Mesendoderm (in vitro differentiated cells): ENCODE data around the gene MAEA.

ENCODE experiments used
- DNase-seq: peaks from one replicate; pipeline ENCODE4 v3.0.0; 2013
- H2AK5ac ChIP-seq: 2 replicates; pipeline ENCODE4 v1.6.1; 2013; ENCODE audit warnings: low read length, inconsistent platforms
- H2BK120ac ChIP-seq: 2 replicates; pipeline ENCODE4 v1.6.1; 2013; ENCODE audit warnings: low read depth, mild to moderate bottlenecking, low read length, moderate library complexity, mixed read lengths
- H2BK15ac ChIP-seq: replicated peaks from 2 replicates; pipeline ENCODE4 v1.6.1; 2013; ENCODE audit warnings: low read depth, mild to moderate bottlenecking, moderate library complexity
- H2BK5ac ChIP-seq: 2 replicates; pipeline ENCODE4 v1.6.1; 2013; ENCODE audit warnings: low read length, inconsistent platforms
- H3K18ac ChIP-seq: 2 replicates; pipeline ENCODE4 v1.6.1; 2013; ENCODE audit warnings: mild to moderate bottlenecking, low read length, mixed read lengths
- H3K23ac ChIP-seq: one replicate; pipeline ENCODE4 v1.6.1; 2013; ENCODE audit warnings: low read length
- H3K27ac ChIP-seq: 2 replicates; pipeline ENCODE4 v1.5.1; 2013; ENCODE audit warnings: low read depth, mild to moderate bottlenecking, inconsistent platforms, low read length, moderate library complexity
- H3K27me3 ChIP-seq: 2 replicates; pipeline ENCODE4 v1.6.1; 2013; ENCODE audit warnings: low read length, control low read depth, mild to moderate bottlenecking, inconsistent platforms; ENCODE audit not compliant: insufficient read depth, poor library complexity
- H3K36me3 ChIP-seq: 2 replicates; pipeline ENCODE4 v1.6.1; 2013; ENCODE audit warnings: low read length, inconsistent platforms; ENCODE audit not compliant: control insufficient read depth, insufficient read depth
- H3K4ac ChIP-seq: one replicate; pipeline ENCODE4 v1.6.1; 2013; ENCODE audit warnings: low read depth, mild to moderate bottlenecking, low read length, moderate library complexity
- H3K4me1 ChIP-seq: 2 replicates; pipeline ENCODE4 v1.6.1; 2013; ENCODE audit warnings: low read depth, low read length, inconsistent platforms; ENCODE audit not compliant: control insufficient read depth
- H3K4me2 ChIP-seq: 2 replicates; pipeline ENCODE4 v1.6.1; 2013; ENCODE audit warnings: low read length
- H3K4me3 ChIP-seq: 2 replicates; pipeline ENCODE4 v1.5.1; 2013; ENCODE audit warnings: mild to moderate bottlenecking, low read length
- H3K56ac ChIP-seq: one replicate; pipeline ENCODE4 v1.6.1; 2013; ENCODE audit warnings: low read length
- H3K79me1 ChIP-seq: 2 replicates; pipeline ENCODE4 v1.6.1; 2013; ENCODE audit warnings: low read length, inconsistent platforms
- H3K79me2 ChIP-seq: 2 replicates; pipeline ENCODE4 v1.6.1; 2013; ENCODE audit warnings: mild to moderate bottlenecking, low read length; ENCODE audit not compliant: control insufficient read depth, insufficient read depth
- H3K9ac ChIP-seq: 2 replicates; pipeline ENCODE4 v1.6.1; 2013; ENCODE audit warnings: low read length, inconsistent platforms
- H4K5ac ChIP-seq: one replicate; pipeline ENCODE4 v1.6.1; 2013; ENCODE audit warnings: low read length
- H4K8ac ChIP-seq: one replicate; pipeline ENCODE4 v1.6.1; 2013; ENCODE audit warnings: low read depth, mild to moderate bottlenecking, control low read depth, low read length, moderate library complexity
- WGBS: extraction: QIAGEN DNeasy Blood & Tissue Kit; methylation state at CpG from one replicate; pipeline ENCODE4 v1.1.7; 2013; ENCODE audit warnings: low lambda C conversion rate, missing lambda C conversion rate; ENCODE audit not compliant: insufficient coverage; ENCODE audit errors: extremely low coverage; 5-methylcytosine and 5-hydroxymethylcytosine counted together

Gene MAEA

DNA sequence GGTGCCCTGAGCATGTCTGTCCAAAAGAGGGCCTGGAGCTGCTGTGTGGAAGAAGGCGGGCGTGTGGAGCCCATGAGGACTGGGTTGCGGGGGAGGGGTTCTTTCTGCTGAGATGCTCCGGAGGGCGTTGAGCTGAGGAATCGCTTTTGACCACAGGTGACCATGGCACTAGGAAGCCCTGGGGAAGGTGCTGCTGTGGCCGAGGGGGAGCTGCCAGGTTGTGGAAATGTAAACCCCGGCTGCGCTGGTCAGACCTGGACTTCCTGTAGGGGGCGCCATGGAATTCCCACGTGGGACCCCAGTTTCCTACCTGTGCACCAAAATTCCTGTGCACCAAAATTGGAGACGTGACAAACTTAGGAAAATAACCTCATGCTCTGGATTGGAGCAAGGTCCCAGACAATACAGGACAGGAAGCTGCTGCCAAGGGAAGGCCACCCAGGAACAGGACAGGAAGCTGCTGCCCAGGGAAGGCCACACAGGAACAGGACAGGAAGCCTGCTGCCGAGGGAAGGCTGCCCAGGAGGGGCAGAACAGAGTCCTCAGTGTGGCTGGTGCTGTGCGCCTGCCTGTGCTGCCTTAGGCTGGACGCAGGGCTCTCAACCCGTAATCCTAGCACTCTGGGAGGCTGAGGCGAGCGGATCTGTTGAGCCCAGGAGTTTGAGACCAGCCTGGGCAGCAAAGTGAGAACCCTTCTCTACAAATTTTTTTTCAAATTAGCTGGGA lies 29.0 kb downstream of the MAEA start:
- H3K23ac ChIP-seq: no peak overlapping the region
- no peaks in the 10 kb centered on the region for H3K27me3 ChIP-seq
- H3K36me3 ChIP-seq: peaks cover 4% of the 10 kb centered on the region
- H3K4me2 ChIP-seq: no peak overlapping the region
- no CpG with 5 or more reads among the region's 18 CpGs for WGBS
- H3K4me1 ChIP-seq: no peaks in the 10 kb centered on the region
- no peak overlapping the region for H3K4me3 ChIP-seq
- no peak overlapping the region for H4K8ac ChIP-seq
- H4K5ac ChIP-seq: no peak overlapping the region
- H2BK120ac ChIP-seq: no peak overlapping the region
- no peak overlapping the region for H3K18ac ChIP-seq
- peaks cover 6% of the 10 kb centered on the region for H3K79me1 ChIP-seq
- no peak overlapping the region for H3K27ac ChIP-seq
- no peak for DNase-seq
- H3K79me2 ChIP-seq: no peaks in the 10 kb centered on the region
- no peak overlapping the region for H3K56ac ChIP-seq
- no peak overlapping the region for H3K4ac ChIP-seq
- no peak overlapping the region for H2BK15ac ChIP-seq
- H3K9ac ChIP-seq: no peak overlapping the region
- H2AK5ac ChIP-seq: no peak overlapping the region
- no peak overlapping the region for H2BK5ac ChIP-seq

DNA sequence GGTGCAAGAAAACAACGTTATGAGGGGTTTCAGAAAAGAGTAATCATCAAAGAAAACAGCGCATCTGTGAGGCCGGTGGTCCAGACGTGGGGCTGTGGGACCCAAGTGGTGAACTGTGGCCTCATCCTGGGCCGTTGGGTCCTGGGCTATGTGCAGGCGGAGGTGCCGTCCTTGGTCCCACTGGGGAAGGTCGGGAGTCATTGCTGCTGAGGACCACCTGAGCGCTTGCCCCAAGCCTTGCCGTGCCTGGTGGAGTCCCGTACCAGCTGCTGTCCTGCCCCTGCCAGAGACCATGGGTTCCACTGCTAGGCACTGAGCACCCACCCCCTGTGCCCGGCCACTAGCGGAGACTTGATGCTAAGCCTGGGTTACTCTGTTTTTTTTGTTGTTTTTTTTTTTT lies 31.8 kb downstream of the MAEA start:
- Histone ChIP-seq H3K56ac (no peak overlapping the region), H3K36me3 (peaks cover 4% of the 10 kb centered on the region), H3K4me2 (no peak overlapping the region), H2BK5ac (no peak overlapping the region), H3K18ac (no peak overlapping the region), H3K9ac (no peak overlapping the region), H3K4ac (no peak overlapping the region), H3K23ac (no peak overlapping the region), H2BK15ac (no peak overlapping the region), H3K79me1 (peaks cover 6% of the 10 kb centered on the region), H3K79me2 (no peaks in the 10 kb centered on the region), H2AK5ac (no peak overlapping the region), H4K8ac (no peak overlapping the region), H3K27ac (no peak overlapping the region), H4K5ac (no peak overlapping the region), H3K4me1 (no peaks in the 10 kb centered on the region), H3K27me3 (no peaks in the 10 kb centered on the region), H3K4me3 (no peak overlapping the region), H2BK120ac (no peak overlapping the region)
- WGBS: no CpG with 5 or more reads among the region's 13 CpGs
- DNase-seq: no peak

DNA sequence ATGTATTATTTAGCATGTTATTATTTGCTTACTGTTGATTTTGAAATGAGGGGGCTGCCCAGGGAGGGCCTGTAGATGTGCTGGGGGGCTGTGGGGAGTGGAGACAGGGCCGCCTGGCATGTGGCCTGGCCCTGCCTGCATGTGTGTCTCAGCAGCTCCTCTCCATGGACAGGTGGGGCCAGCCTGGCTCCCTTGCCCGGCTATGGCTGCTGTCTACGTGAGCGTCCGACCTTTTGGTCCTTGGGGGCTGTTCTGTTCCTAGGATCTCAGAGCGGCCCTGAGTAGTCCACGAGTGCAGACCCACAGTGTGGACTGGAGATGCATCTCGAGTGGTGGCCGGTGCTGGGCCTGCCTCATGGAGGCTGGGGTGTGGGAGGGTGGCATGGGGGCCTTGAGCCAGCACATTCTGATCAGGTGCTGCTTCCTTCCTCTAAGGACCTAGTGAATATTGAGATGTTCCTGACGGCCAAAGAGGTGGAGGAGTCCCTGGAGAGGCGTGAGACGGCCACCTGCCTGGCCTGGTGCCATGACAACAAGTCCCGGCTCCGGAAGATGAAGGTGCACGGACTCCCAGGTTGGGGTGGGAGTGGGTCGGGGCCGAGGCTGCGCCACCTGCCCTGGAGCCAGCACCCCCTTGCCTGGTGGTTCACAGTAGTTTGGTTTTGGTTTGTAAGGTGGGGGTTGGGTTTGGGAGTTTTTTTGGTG lies 32.4 kb downstream of the MAEA start:
- Histone ChIP-seq H2BK120ac (no peak overlapping the region), H4K5ac (no peak overlapping the region), H3K79me2 (no peaks in the 10 kb centered on the region), H3K79me1 (peaks cover 6% of the 10 kb centered on the region), H3K4ac (no peak overlapping the region), H3K27me3 (no peaks in the 10 kb centered on the region), H3K9ac (no peak overlapping the region), H3K18ac (no peak overlapping the region), H3K23ac (no peak overlapping the region), H2BK5ac (no peak overlapping the region), H2BK15ac (no peak overlapping the region), H3K4me3 (no peak overlapping the region), H3K56ac (no peak overlapping the region), H3K36me3 (peaks cover 4% of the 10 kb centered on the region), H3K27ac (no peak overlapping the region), H4K8ac (no peak overlapping the region), H3K4me2 (no peak overlapping the region), H2AK5ac (no peak overlapping the region), H3K4me1 (no peaks in the 10 kb centered on the region)
- WGBS: no CpG with 5 or more reads among the region's 18 CpGs
- DNase-seq: no peak

DNA sequence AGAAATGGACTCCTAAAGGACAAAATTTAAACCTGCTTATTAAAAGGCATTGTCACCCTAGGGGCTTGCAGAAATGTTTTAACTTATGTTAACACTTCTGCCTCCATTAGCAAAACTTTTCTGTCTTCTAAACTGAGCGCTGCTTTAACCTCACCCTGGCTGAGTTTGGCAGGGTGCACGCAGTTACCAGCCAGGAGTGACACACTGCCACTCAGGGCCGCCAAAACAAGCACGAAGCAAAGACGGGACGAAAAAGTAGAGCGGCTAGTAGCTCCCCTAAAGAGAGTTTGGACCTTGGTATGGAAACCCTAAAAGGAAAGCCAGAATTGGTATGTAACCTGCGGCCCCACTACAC lies 33.6 kb downstream of the MAEA start:
- Histone ChIP-seq H3K27ac (no peak overlapping the region), H4K8ac (no peak overlapping the region), H3K4me1 (no peaks in the 10 kb centered on the region), H3K9ac (no peak overlapping the region), H3K4me2 (no peak overlapping the region), H3K56ac (no peak overlapping the region), H2BK120ac (no peak overlapping the region), H3K79me2 (no peaks in the 10 kb centered on the region), H3K79me1 (peaks cover 4% of the 10 kb centered on the region), H4K5ac (no peak overlapping the region), H3K27me3 (no peaks in the 10 kb centered on the region), H2BK5ac (no peak overlapping the region), H3K4me3 (no peak overlapping the region), H3K4ac (no peak overlapping the region), H2BK15ac (no peak overlapping the region), H3K23ac (no peak overlapping the region), H2AK5ac (no peak overlapping the region), H3K36me3 (peaks cover 4% of the 10 kb centered on the region), H3K18ac (no peak overlapping the region)
- WGBS: no CpG with 5 or more reads among the region's 8 CpGs
- no peak for DNase-seq

DNA sequence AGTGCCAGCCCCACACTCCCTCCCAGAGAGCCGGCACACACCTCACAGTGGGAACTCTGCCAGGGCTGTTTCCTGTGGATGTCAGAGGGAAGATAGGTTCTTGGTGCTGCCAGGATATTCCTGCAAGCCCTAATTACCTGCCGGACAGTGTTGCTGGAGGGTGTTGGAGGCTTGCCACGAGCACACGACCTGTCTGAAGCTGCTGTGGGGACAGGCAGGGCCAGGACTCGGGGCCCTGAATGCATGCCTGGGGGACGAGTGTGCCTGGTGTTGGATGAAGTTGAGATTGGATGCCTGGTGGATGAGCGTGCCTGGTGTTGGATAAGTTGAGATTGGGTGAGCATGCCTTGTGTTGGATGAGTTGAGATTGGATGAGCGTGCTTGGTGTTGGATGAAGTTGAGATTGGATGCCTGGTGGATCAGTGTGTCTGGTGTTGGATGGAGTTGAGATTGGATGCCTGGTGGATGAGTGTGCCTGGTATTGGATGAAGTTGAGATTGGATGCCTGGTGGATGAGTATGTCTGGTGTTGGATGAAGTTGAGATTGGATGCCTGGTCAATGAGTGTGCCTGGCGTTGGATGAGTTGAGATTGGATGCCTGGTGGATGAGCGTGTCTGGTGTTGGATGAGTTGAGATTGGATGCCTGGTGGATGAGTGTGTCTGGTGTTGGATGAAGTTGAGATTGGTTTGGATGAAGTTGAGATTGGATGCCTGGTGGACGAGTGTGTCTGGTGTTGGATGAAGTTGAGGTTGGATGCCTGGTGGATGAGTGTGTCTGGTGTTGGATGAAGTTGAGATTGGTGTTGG lies 34.1 kb downstream of the MAEA start:
- H2BK15ac ChIP-seq: no peak overlapping the region
- no peak overlapping the region for H3K23ac ChIP-seq
- H2BK5ac ChIP-seq: no peak overlapping the region
- no peaks in the 10 kb centered on the region for H3K27me3 ChIP-seq
- 100% methylated on average over 1 of the region's 11 CpGs for WGBS
- H2AK5ac ChIP-seq: no peak overlapping the region
- H3K56ac ChIP-seq: no peak overlapping the region
- no peak overlapping the region for H2BK120ac ChIP-seq
- H3K79me2 ChIP-seq: no peaks in the 10 kb centered on the region
- no peak overlapping the region for H3K9ac ChIP-seq
- H4K8ac ChIP-seq: no peak overlapping the region
- H3K36me3 ChIP-seq: peaks cover 4% of the 10 kb centered on the region
- no peak overlapping the region for H3K4me3 ChIP-seq
- H3K4me1 ChIP-seq: no peaks in the 10 kb centered on the region
- no peak overlapping the region for H3K4ac ChIP-seq
- H3K4me2 ChIP-seq: no peak overlapping the region
- no peak overlapping the region for H3K27ac ChIP-seq
- DNase-seq: no peak
- H3K18ac ChIP-seq: no peak overlapping the region
- H3K79me1 ChIP-seq: peaks cover 4% of the 10 kb centered on the region
- H4K5ac ChIP-seq: no peak overlapping the region
